ENCODE results near the gene HCRT. TPM values are rescaled to one million over a fixed set of nuclear protein-coding genes. Genes with fewer than 3 reads are reported as not detected.

The HCRT gene
- total and polyA plus RNA-seq, 8 donors = not detected

- intact Hi-C loops (cut with DNase I) = no loop called here
- ATAC-seq = no peak
- TF ChIP-seq CTCF (IDR thresholded peaks at IDR 0.05) = no peak
- H3K9me3 ChIP-seq = no peaks in the 10 kb centered on the region
- peaks cover 0 to 3% of the 10 kb centered on the region in 2 donors for H3K4me1 ChIP-seq
- no peak overlapping the region for H3K27ac ChIP-seq
- H3K4me3 ChIP-seq = no peak overlapping the region
- DNase-seq = no peak
- no peaks in the 10 kb centered on the region for H3K36me3 ChIP-seq
- H3K27me3 ChIP-seq = no peaks in the 10 kb centered on the region
These were observed 13.4 kb downstream of the HCRT start for GRCh38 chr17:42171831-42172230.

- H3K27ac ChIP-seq = no peak overlapping the region
- no peaks in the 10 kb centered on the region for H3K27me3 ChIP-seq
- no peak for TF ChIP-seq CTCF (IDR thresholded peaks at IDR 0.05)
- H3K9me3 ChIP-seq = no peaks in the 10 kb centered on the region
- no peak for DNase-seq
- intact Hi-C loops (cut with DNase I) = no loop called here
- H3K36me3 ChIP-seq = no peaks in the 10 kb centered on the region
- no peak overlapping the region for H3K4me3 ChIP-seq
- no peak for ATAC-seq
- H3K4me1 ChIP-seq = peaks cover 0 to 3% of the 10 kb centered on the region in 2 donors
These were observed 15.9 kb downstream of the HCRT start for GRCh38 chr17:42169351-42169750.

GRCh38 chr17:42167807-42168206 is 17.4 kb downstream of the HCRT start:
- Histone ChIP-seq H3K27ac (no peak overlapping the region), H3K36me3 (no peaks in the 10 kb centered on the region), H3K27me3 (no peaks in the 10 kb centered on the region), H3K4me3 (no peak overlapping the region), H3K4me1 (peaks cover 0 to 3% of the 10 kb centered on the region in 2 donors), H3K9me3 (no peaks in the 10 kb centered on the region)
- DNase-seq (no peak), ATAC-seq (peak; percentile 40)
- intact Hi-C loops (cut with DNase I) = no loop called here
- no peak for TF ChIP-seq CTCF (IDR thresholded peaks at IDR 0.05)

- no peak for ATAC-seq
- peaks cover 0 to 18% of the 10 kb centered on the region in 2 donors for H3K4me1 ChIP-seq
- no peaks in the 10 kb centered on the region for H3K36me3 ChIP-seq
- no peak for TF ChIP-seq CTCF (IDR thresholded peaks at IDR 0.05)
- intact Hi-C loops (cut with DNase I) = no loop called here
- no peak overlapping the region for H3K4me3 ChIP-seq
- no peak for DNase-seq
- H3K27me3 ChIP-seq = no peaks in the 10 kb centered on the region
- H3K27ac ChIP-seq = no peak overlapping the region
- H3K9me3 ChIP-seq = no peaks in the 10 kb centered on the region
These were observed 19.0 kb downstream of the HCRT start for GRCh38 chr17:42166196-42166763.

- Histone ChIP-seq H3K4me1 (peaks cover 0 to 21% of the 10 kb centered on the region in 2 donors), H3K36me3 (no peaks in the 10 kb centered on the region), H3K9me3 (no peaks in the 10 kb centered on the region), H3K27me3 (no peaks in the 10 kb centered on the region), H3K27ac (no peak overlapping the region), H3K4me3 (no peak overlapping the region)
- DNase-seq (no peak), ATAC-seq (no peak)
- intact Hi-C loops (cut with DNase I) = no loop called here
- TF ChIP-seq CTCF (IDR thresholded peaks at IDR 0.05) = no peak
These were observed 19.5 kb downstream of the HCRT start for GRCh38 chr17:42165751-42166150.
